Central memory CD8-positive, alpha-beta T cell (primary cell): ENCODE measurements around the gene RPAIN.

Source experiments
- ATAC-seq: fragments of 150-1000 bp; cut with Tn5 transposase; replicated peaks from 2 replicates; pipeline ENCODE4 v1.10.0; 2022; ENCODE audit warnings: mild to moderate bottlenecking, moderate FRiP score, moderate number of reproducible peaks; ENCODE audit not compliant: poor library complexity, severe bottlenecking; ENCODE audit errors: extremely low read depth
- DNase-seq, 2 donors: peaks; one replicate each; pipeline ENCODE4 v3.0.0; 2021; ENCODE audit warnings: low spot score in 2 of 2
- H3K27ac Mint-ChIP-seq: one replicate; pipeline ENCODE4 v1.8.0; 2022; ENCODE audit warnings: low read depth, mild to moderate bottlenecking, moderate library complexity, mixed read lengths
- H3K27me3 Mint-ChIP-seq: one replicate; pipeline ENCODE4 v1.8.0; 2022; ENCODE audit warnings: mixed read lengths
- H3K36me3 Mint-ChIP-seq: one replicate; pipeline ENCODE4 v1.8.0; 2022; ENCODE audit warnings: mild to moderate bottlenecking, moderate library complexity, mixed read lengths; ENCODE audit not compliant: insufficient read depth
- H3K4me1 Mint-ChIP-seq: one replicate; pipeline ENCODE4 v1.8.0; 2022; ENCODE audit warnings: mixed read lengths
- H3K4me3 Mint-ChIP-seq: one replicate; pipeline ENCODE4 v1.8.0; 2022; ENCODE audit warnings: mild to moderate bottlenecking, moderate library complexity, mixed read lengths
- H3K9me3 Mint-ChIP-seq: one replicate; pipeline ENCODE4 v1.8.0; 2022; ENCODE audit warnings: mixed read lengths

The RPAIN gene

GRCh38 chr17:5419959-5420653 is at the start of gene RPAIN:
Gene RPAIN, plus strand, starts transcription at chr17:5420182. Its CDS starts 29 bp downstream, at chr17:5420211.
- peak within 1 kb of the TSS; percentile 97 for H3K4me3 Mint-ChIP-seq
- peak; percentile 63 for ATAC-seq

GRCh38 chr17:5370411-5370810 is 49.6 kb upstream of the RPAIN start:
- Mint-ChIP-seq H3K27me3 (no peaks in the 10 kb centered on the region), H3K4me1 (peaks cover 9% of the 10 kb centered on the region), H3K27ac (peak overlapping the region; percentile 33), H3K4me3 (no peak overlapping the region), H3K9me3 (no peaks in the 10 kb centered on the region), H3K36me3 (peaks cover 69% of the 10 kb centered on the region)
- ATAC-seq (no peak), DNase-seq (no peak)

More at GRCh38 chr17:5419959-5420653, at the start of gene RPAIN:
- peak within 1 kb of the TSS; percentile 95 for H3K27ac Mint-ChIP-seq
- no peaks in the 10 kb centered on the region for H3K27me3 Mint-ChIP-seq
- H3K4me1 Mint-ChIP-seq = peaks cover 18% of the 10 kb centered on the region
- no peaks in the 10 kb centered on the region for H3K9me3 Mint-ChIP-seq
- DNase-seq = peak in 1 of 2 donors; percentile 10
- H3K36me3 Mint-ChIP-seq = peaks cover 64% of the 10 kb centered on the region

GRCh38 chr17:5373112-5373511 is 46.9 kb upstream of the RPAIN start:
- ATAC-seq = no peak
- H3K27me3 Mint-ChIP-seq = no peaks in the 10 kb centered on the region
- H3K4me3 Mint-ChIP-seq = no peak overlapping the region

GRCh38 chr17:5378566-5379207 is 41.3 kb upstream of the RPAIN start:
- Mint-ChIP-seq H3K4me1 (no peaks in the 10 kb centered on the region), H3K9me3 (no peaks in the 10 kb centered on the region), H3K27me3 (no peaks in the 10 kb centered on the region), H3K4me3 (no peak overlapping the region), H3K36me3 (peaks cover 71% of the 10 kb centered on the region), H3K27ac (peak overlapping the region; percentile 76)
- ATAC-seq (no peak), DNase-seq (no peak)

More at GRCh38 chr17:5373112-5373511, 46.9 kb upstream of the RPAIN start:
- Mint-ChIP-seq H3K4me1 (peaks cover 9% of the 10 kb centered on the region), H3K9me3 (no peaks in the 10 kb centered on the region), H3K27ac (no peak overlapping the region), H3K36me3 (peaks cover 65% of the 10 kb centered on the region)
- no peak for DNase-seq

GRCh38 chr17:5379351-5380107 is 40.5 kb upstream of the RPAIN start:
- H3K27ac Mint-ChIP-seq = peak overlapping the region; percentile 76
- ATAC-seq = no peak
- no peak overlapping the region for H3K4me3 Mint-ChIP-seq

GRCh38 chr17:5380491-5381135 is 39.4 kb upstream of the RPAIN start:
- DNase-seq = no peak
- H3K27ac Mint-ChIP-seq = no peak overlapping the region

More at GRCh38 chr17:5379351-5380107, 40.5 kb upstream of the RPAIN start:
- no peak for DNase-seq
- H3K27me3 Mint-ChIP-seq = no peaks in the 10 kb centered on the region
- H3K4me1 Mint-ChIP-seq = no peaks in the 10 kb centered on the region
- H3K36me3 Mint-ChIP-seq = peaks cover 73% of the 10 kb centered on the region
- H3K9me3 Mint-ChIP-seq = no peaks in the 10 kb centered on the region

GRCh38 chr17:5381542-5381941 is 38.4 kb upstream of the RPAIN start:
- H3K4me1 Mint-ChIP-seq = no peaks in the 10 kb centered on the region
- H3K36me3 Mint-ChIP-seq = peaks cover 76% of the 10 kb centered on the region
- DNase-seq = no peak
- H3K27me3 Mint-ChIP-seq = no peaks in the 10 kb centered on the region
- no peaks in the 10 kb centered on the region for H3K9me3 Mint-ChIP-seq
- ATAC-seq = no peak
- H3K27ac Mint-ChIP-seq = no peak overlapping the region
- no peak overlapping the region for H3K4me3 Mint-ChIP-seq

More at GRCh38 chr17:5380491-5381135, 39.4 kb upstream of the RPAIN start:
- no peaks in the 10 kb centered on the region for H3K9me3 Mint-ChIP-seq
- ATAC-seq = no peak
- peaks cover 75% of the 10 kb centered on the region for H3K36me3 Mint-ChIP-seq
- H3K4me1 Mint-ChIP-seq = no peaks in the 10 kb centered on the region
- no peak overlapping the region for H3K4me3 Mint-ChIP-seq
- no peaks in the 10 kb centered on the region for H3K27me3 Mint-ChIP-seq

- H3K4me3 Mint-ChIP-seq = no peak overlapping the region
- no peaks in the 10 kb centered on the region for H3K27me3 Mint-ChIP-seq
- ATAC-seq = no peak
- H3K9me3 Mint-ChIP-seq = no peaks in the 10 kb centered on the region
- peaks cover 75% of the 10 kb centered on the region for H3K36me3 Mint-ChIP-seq
- H3K4me1 Mint-ChIP-seq = peaks cover 6% of the 10 kb centered on the region
- H3K27ac Mint-ChIP-seq = peak overlapping the region; percentile 0
- no peak for DNase-seq
Measured at GRCh38 chr17:5391678-5392077, 28.3 kb upstream of the RPAIN start.

GRCh38 chr17:5396612-5397011 is 23.4 kb upstream of the RPAIN start:
- Mint-ChIP-seq H3K4me1 (no peaks in the 10 kb centered on the region), H3K36me3 (peaks cover 85% of the 10 kb centered on the region), H3K9me3 (no peaks in the 10 kb centered on the region), H3K27me3 (no peaks in the 10 kb centered on the region), H3K27ac (no peak overlapping the region), H3K4me3 (no peak overlapping the region)
- DNase-seq (no peak), ATAC-seq (no peak)

- Mint-ChIP-seq H3K4me3 (no peak overlapping the region), H3K27ac (no peak overlapping the region)
Measured at GRCh38 chr17:5399767-5400166, 20.2 kb upstream of the RPAIN start.

GRCh38 chr17:5405400-5405799 is 14.6 kb upstream of the RPAIN start:
- Mint-ChIP-seq H3K36me3 (peaks cover 49% of the 10 kb centered on the region), H3K27ac (no peak overlapping the region), H3K4me3 (no peak overlapping the region), H3K27me3 (no peaks in the 10 kb centered on the region), H3K4me1 (peaks cover 10% of the 10 kb centered on the region), H3K9me3 (no peaks in the 10 kb centered on the region)
- ATAC-seq (no peak), DNase-seq (no peak)

More at GRCh38 chr17:5399767-5400166, 20.2 kb upstream of the RPAIN start:
- Mint-ChIP-seq H3K9me3 (no peaks in the 10 kb centered on the region), H3K27me3 (no peaks in the 10 kb centered on the region), H3K4me1 (no peaks in the 10 kb centered on the region), H3K36me3 (peaks cover 85% of the 10 kb centered on the region)
- DNase-seq = no peak
- ATAC-seq = no peak

GRCh38 chr17:5408186-5408585 is 11.8 kb upstream of the RPAIN start:
- no peak overlapping the region for H3K4me3 Mint-ChIP-seq
- no peak for ATAC-seq
- no peaks in the 10 kb centered on the region for H3K27me3 Mint-ChIP-seq
- no peaks in the 10 kb centered on the region for H3K9me3 Mint-ChIP-seq
- no peak for DNase-seq
- H3K36me3 Mint-ChIP-seq = peaks cover 52% of the 10 kb centered on the region
- peaks cover 31% of the 10 kb centered on the region for H3K4me1 Mint-ChIP-seq
- H3K27ac Mint-ChIP-seq = no peak overlapping the region
